Measurements from ENCODE around the gene MAGEB17.
"Not testable (repeated sequence)": the region's sequence is repeated elsewhere in the genome, so short reads cannot be mapped to it uniquely, and the experiment has no call there.

The MAGEB17 gene

DNA sequence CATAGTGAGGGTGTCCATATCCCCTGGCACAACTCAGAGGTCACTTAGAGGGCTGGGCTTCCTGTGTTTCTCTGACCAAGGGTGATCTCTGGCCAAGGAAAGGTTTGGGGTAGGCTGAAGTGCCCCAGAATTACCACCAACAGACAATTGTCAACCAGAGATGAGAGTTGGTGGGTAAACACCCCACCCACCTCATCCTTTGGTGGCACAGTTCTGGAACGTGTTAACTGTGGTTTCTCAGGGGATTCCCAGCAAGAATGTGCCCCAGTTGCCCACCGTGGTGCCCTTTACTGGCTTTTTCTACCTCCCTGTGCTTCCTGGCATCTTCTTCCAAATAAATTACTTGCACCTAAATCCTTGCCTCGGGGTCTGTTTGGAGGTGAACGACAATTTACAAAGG lies 26.8 kb upstream of the MAGEB17 start:
- Histone ChIP-seq H3K27me3 (ENCODE audit: low read depth, low read length) (no peaks in the 10 kb centered on the region), H3K36me3 (ENCODE audit: control insufficient read depth in 1 of 2, insufficient read depth in 2 of 2, low read length in 2 of 2) (no peaks in the 10 kb centered on the region), H3K9me3 (ENCODE audit: control insufficient read depth in 1 of 2, low read length in 2 of 2) (no peaks in the 10 kb centered on the region), H3K27ac (ENCODE audit: low read length) (no peak overlapping the region), H3K4me1 (ENCODE audit: control insufficient read depth in 1 of 2, insufficient read depth in 2 of 2, low read length in 2 of 2) (no peaks in the 10 kb centered on the region), H3K4me3 (ENCODE audit: low read depth in 1 of 2, low read length in 2 of 2) (no peak overlapping the region)

DNA sequence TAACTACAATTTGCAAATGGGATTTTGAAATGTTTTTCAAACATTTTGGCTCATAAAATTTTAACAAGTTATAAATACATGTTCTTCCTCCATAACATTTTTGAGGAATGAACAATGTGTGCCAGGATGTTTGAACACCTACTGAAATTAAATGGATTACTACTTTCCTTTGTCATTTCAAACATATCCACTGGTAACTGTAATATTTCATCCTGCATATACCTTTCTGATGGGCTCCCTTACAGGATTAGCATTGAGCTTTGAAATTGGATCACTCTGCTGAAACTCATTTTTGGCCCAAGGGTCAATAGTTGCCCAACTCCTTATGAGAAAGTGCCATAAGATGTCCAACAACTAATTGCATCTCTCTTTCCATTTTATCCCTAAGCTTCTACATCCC lies 26.3 kb upstream of the MAGEB17 start:
- no peak overlapping the region for H3K4me3 ChIP-seq (ENCODE audit: low read depth in 1 of 2, low read length in 2 of 2)
- no peak overlapping the region for H3K27ac ChIP-seq (ENCODE audit: low read length)
- H3K4me1 ChIP-seq (ENCODE audit: control insufficient read depth in 1 of 2, insufficient read depth in 2 of 2, low read length in 2 of 2), result no peaks in the 10 kb centered on the region
- H3K36me3 ChIP-seq (ENCODE audit: control insufficient read depth in 1 of 2, insufficient read depth in 2 of 2, low read length in 2 of 2), result no peaks in the 10 kb centered on the region
- no peaks in the 10 kb centered on the region for H3K27me3 ChIP-seq (ENCODE audit: low read depth, low read length)
- H3K9me3 ChIP-seq (ENCODE audit: control insufficient read depth in 1 of 2, low read length in 2 of 2), result no peaks in the 10 kb centered on the region

DNA sequence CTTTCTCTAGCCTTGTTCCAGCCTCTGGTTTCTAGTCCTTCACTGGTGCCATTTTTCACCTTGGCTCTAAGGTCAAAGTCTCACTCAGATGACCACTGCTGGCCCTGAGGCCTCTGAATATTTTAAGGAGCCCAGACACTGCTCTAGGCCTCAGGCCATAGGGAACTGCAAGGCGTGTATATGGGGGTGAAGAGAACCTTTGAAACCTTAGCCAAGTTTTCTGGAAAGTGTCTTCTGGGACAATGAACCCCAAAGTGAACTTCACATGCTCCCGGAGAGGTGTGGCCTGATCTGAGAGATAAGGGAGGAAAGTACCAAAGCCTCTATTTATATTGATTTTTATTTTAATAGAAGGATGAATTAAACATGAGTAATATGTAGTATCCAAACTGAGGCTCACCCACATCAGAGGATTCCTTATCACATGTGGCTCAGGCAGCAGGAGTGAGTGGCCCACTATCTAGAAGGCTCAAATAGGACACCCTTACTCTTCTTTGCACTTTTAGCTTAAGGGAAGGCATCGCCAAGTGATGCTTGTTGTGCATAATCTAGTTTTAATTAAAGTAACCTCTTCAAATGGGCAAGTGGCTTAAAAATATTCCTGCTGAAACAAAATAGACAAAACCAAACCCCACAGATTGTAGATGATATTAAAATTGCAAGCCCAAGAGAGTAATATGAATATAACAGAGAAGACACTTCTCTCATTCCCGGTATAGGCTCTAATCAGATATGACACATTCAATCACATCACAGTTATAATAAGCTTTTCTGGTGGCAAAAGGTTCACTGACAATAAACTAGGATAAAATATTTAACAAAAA lies 25.6 kb upstream of the MAGEB17 start:
- Histone ChIP-seq H3K4me1 (ENCODE audit: control insufficient read depth in 1 of 2, insufficient read depth in 2 of 2, low read length in 2 of 2) (no peaks in the 10 kb centered on the region), H3K27ac (ENCODE audit: low read length) (no peak overlapping the region), H3K27me3 (ENCODE audit: low read depth, low read length) (no peaks in the 10 kb centered on the region), H3K36me3 (ENCODE audit: control insufficient read depth in 1 of 2, insufficient read depth in 2 of 2, low read length in 2 of 2) (no peaks in the 10 kb centered on the region), H3K9me3 (ENCODE audit: control insufficient read depth in 1 of 2, low read length in 2 of 2) (no peaks in the 10 kb centered on the region), H3K4me3 (ENCODE audit: low read depth in 1 of 2, low read length in 2 of 2) (no peak overlapping the region)

DNA sequence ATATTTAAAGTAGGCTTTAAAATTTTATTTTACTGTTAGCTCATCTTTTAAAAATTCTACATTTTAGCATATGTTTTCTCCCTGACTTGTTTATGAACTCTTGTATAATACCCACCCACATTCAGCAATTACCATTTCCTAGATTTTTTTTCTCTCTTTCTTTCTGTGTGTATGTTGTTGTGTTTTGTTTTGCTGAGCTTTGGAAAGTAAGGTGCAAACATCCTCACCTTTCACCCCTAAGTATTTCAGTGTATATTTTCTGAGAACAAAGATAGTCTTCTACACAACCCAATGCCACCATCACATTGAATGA lies 25.1 kb upstream of the MAGEB17 start:
- Histone ChIP-seq H3K9me3 (ENCODE audit: control insufficient read depth in 1 of 2, low read length in 2 of 2) (no peaks in the 10 kb centered on the region), H3K36me3 (ENCODE audit: control insufficient read depth in 1 of 2, insufficient read depth in 2 of 2, low read length in 2 of 2) (no peaks in the 10 kb centered on the region), H3K4me1 (ENCODE audit: control insufficient read depth in 1 of 2, insufficient read depth in 2 of 2, low read length in 2 of 2) (no peaks in the 10 kb centered on the region), H3K27ac (ENCODE audit: low read length) (no peak overlapping the region), H3K27me3 (ENCODE audit: low read depth, low read length) (no peaks in the 10 kb centered on the region), H3K4me3 (ENCODE audit: low read depth in 1 of 2, low read length in 2 of 2) (no peak overlapping the region)

DNA sequence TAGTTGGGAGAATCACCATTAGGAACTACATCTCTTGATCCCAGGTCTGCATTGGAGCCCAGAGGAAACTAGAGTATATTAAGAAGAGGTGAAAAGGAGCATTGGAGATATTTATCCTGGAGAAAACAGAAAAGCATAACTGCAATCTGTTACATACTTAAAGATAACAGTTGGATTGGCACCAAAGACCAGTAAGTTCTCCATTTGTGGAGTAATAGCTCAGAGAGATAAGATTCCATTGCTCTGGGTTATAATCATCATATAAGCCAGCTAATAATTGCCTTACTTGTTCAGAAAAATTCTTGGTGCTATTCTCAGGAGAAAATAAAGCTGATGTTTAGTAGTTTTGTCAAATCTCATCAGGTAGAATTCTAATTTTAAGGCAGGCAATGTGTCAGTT lies 23.3 kb upstream of the MAGEB17 start:
- Histone ChIP-seq H3K9me3 (ENCODE audit: control insufficient read depth in 1 of 2, low read length in 2 of 2) (no peaks in the 10 kb centered on the region), H3K4me1 (ENCODE audit: control insufficient read depth in 1 of 2, insufficient read depth in 2 of 2, low read length in 2 of 2) (no peaks in the 10 kb centered on the region), H3K36me3 (ENCODE audit: control insufficient read depth in 1 of 2, insufficient read depth in 2 of 2, low read length in 2 of 2) (no peaks in the 10 kb centered on the region), H3K27ac (ENCODE audit: low read length) (no peak overlapping the region), H3K4me3 (ENCODE audit: low read depth in 1 of 2, low read length in 2 of 2) (no peak overlapping the region), H3K27me3 (ENCODE audit: low read depth, low read length) (no peaks in the 10 kb centered on the region)

DNA sequence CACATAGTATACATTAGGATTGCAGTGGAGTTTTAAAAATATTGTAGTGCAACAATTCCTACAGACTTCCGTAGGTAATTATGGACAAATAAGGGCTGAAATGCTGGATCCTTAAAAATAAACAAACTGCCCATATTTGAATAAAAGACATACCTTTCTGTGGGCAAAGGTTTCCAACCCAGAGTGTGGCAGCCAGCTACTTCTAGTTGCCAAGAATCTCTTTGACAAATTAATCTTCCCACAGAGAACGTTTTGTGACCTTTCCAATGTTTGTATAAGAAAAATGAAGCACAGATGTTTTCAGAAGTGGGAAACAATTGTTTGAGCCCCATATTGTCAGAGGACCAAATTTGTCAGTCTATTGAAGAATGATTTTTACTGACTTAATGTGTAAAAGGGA lies 22.9 kb upstream of the MAGEB17 start:
- Histone ChIP-seq H3K36me3 (ENCODE audit: control insufficient read depth in 1 of 2, insufficient read depth in 2 of 2, low read length in 2 of 2) (no peaks in the 10 kb centered on the region), H3K9me3 (ENCODE audit: control insufficient read depth in 1 of 2, low read length in 2 of 2) (no peaks in the 10 kb centered on the region), H3K4me3 (ENCODE audit: low read depth in 1 of 2, low read length in 2 of 2) (no peak overlapping the region), H3K27me3 (ENCODE audit: low read depth, low read length) (no peaks in the 10 kb centered on the region), H3K4me1 (ENCODE audit: control insufficient read depth in 1 of 2, insufficient read depth in 2 of 2, low read length in 2 of 2) (no peaks in the 10 kb centered on the region), H3K27ac (ENCODE audit: low read length) (no peak overlapping the region)

DNA sequence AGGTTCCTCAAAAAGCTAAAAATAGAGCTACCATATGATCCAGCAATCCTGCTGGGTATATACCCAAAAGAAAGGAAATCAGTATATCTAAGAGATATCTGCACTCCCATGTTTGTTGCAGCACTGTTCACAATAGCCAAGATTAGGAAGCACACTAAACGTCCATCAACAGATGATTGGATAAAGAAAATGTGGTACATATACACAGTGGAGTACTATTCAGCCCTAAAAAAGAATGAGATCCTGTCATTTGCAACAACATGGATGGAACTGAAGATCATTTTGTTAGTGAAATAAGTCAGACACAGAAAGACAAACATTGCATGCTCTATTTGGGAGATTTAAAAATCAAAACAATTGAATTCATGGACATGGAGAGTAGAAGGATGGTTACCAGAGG lies 22.2 kb upstream of the MAGEB17 start:
- not testable (repeated sequence) for H3K9me3 ChIP-seq (ENCODE audit: control insufficient read depth in 1 of 2, low read length in 2 of 2); H3K27me3 ChIP-seq (ENCODE audit: low read depth, low read length); H3K27ac ChIP-seq (ENCODE audit: low read length); H3K36me3 ChIP-seq (ENCODE audit: control insufficient read depth in 1 of 2, insufficient read depth in 2 of 2, low read length in 2 of 2); H3K4me1 ChIP-seq (ENCODE audit: control insufficient read depth in 1 of 2, insufficient read depth in 2 of 2, low read length in 2 of 2); H3K4me3 ChIP-seq (ENCODE audit: low read depth in 1 of 2, low read length in 2 of 2)

DNA sequence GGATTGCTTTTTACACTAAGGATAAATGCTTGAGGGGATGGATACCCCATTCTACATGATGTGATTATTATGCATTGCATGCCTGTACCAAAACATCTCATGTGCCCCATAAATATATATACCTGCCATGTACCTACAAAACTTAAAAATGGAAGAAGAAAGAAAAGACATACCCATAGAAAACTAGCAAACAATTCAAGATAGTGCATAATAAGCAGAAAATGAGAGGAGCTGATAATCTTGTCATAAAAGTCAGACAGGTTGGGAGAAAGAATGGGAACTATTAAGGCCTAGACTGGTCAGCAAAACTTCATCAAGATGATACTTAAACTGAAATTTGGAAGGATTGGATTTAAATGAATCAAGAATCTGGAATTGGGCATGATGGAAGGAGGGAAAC lies 21.6 kb upstream of the MAGEB17 start:
- H3K36me3 ChIP-seq (ENCODE audit: control insufficient read depth in 1 of 2, insufficient read depth in 2 of 2, low read length in 2 of 2), result no peaks in the 10 kb centered on the region
- no peaks in the 10 kb centered on the region for H3K27me3 ChIP-seq (ENCODE audit: low read depth, low read length)
- no peak overlapping the region for H3K4me3 ChIP-seq (ENCODE audit: low read depth in 1 of 2, low read length in 2 of 2)
- no peak overlapping the region for H3K27ac ChIP-seq (ENCODE audit: low read length)
- no peaks in the 10 kb centered on the region for H3K9me3 ChIP-seq (ENCODE audit: control insufficient read depth in 1 of 2, low read length in 2 of 2)
- no peaks in the 10 kb centered on the region for H3K4me1 ChIP-seq (ENCODE audit: control insufficient read depth in 1 of 2, insufficient read depth in 2 of 2, low read length in 2 of 2)

DNA sequence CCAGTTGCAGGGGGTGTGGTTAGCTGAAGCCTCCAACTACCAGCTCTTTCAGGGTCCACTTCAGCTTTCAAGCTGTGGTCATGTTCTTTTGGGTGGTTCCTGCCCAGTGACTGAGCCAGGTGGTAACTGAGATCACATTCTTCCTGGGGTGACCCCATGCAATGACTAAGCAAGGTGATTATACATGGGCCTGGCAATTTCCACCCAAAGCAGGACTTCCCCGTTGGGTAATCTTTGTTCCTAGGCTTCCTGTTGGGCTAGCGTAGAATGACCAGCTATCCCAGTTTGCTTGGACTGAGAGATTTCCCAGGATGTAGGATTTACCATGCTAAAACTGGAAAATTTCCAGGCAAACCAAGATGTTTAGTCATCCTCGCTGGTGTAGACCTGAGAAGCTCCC lies 18.4 kb upstream of the MAGEB17 start:
- no peak overlapping the region for H3K27ac ChIP-seq (ENCODE audit: low read length)
- H3K9me3 ChIP-seq (ENCODE audit: control insufficient read depth in 1 of 2, low read length in 2 of 2), result no peaks in the 10 kb centered on the region
- H3K4me1 ChIP-seq (ENCODE audit: control insufficient read depth in 1 of 2, insufficient read depth in 2 of 2, low read length in 2 of 2), result no peaks in the 10 kb centered on the region
- no peaks in the 10 kb centered on the region for H3K27me3 ChIP-seq (ENCODE audit: low read depth, low read length)
- H3K36me3 ChIP-seq (ENCODE audit: control insufficient read depth in 1 of 2, insufficient read depth in 2 of 2, low read length in 2 of 2), result no peaks in the 10 kb centered on the region
- no peak overlapping the region for H3K4me3 ChIP-seq (ENCODE audit: low read depth in 1 of 2, low read length in 2 of 2)

DNA sequence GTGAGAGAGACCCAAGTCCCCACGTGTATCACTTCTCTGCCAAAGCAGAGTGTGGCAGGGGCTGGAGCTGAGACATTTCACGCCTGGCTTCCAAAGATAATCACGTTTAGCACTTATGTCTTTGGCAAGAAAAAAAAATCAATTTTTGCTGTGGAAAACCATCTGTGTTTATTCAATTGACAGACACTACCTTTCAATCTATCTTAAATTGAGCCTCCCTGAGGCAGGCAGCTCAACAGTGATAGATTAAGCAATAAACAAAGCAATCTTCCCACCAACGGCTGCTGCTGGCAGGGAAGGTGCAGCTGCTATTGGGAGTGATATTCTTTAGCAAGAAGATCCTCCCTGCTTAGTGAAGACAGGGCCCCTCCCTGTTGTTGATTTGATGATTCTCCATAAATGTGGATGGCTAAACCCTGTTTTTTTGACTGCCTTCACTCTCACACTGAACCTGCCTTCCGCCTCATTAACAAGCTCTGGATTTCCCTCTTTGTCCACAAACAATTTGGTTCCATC lies 11.6 kb upstream of the MAGEB17 start:
- no peaks in the 10 kb centered on the region for H3K4me1 ChIP-seq (ENCODE audit: control insufficient read depth in 1 of 2, insufficient read depth in 2 of 2, low read length in 2 of 2)
- H3K9me3 ChIP-seq (ENCODE audit: control insufficient read depth in 1 of 2, low read length in 2 of 2), result no peaks in the 10 kb centered on the region
- H3K36me3 ChIP-seq (ENCODE audit: control insufficient read depth in 1 of 2, insufficient read depth in 2 of 2, low read length in 2 of 2), result no peaks in the 10 kb centered on the region
- H3K27me3 ChIP-seq (ENCODE audit: low read depth, low read length), result no peaks in the 10 kb centered on the region
- no peak overlapping the region for H3K4me3 ChIP-seq (ENCODE audit: low read depth in 1 of 2, low read length in 2 of 2)
- H3K27ac ChIP-seq (ENCODE audit: low read length), result no peak overlapping the region

DNA sequence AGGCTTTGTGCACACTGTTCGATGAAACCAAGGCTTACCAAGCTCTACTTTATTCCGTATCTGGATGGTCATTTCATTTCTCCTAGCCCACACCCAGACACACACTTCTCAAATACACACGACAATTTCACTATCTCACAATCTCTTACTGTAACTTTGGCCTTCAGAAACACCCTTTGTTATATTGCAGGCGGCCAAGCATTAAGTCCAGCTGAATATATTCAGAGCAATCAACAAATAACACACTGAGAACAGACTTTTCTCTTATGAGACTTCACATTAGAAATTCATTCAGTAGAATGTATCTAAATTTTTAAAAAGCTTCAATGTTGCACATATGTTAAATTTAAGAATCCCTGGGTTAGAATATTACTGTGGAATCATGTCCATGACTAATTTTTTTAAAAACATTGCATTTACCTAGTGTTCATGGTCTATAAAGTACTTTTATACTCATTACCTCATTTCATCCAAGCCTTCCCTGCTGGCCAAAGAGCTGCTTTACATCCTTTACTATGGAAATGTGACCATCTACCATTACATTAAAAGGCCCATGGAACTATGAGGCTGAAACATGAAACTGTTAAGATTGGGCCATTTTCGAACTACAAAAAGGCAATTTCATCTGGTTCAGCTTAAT lies 10.5 kb upstream of the MAGEB17 start:
- no peaks in the 10 kb centered on the region for H3K27me3 ChIP-seq (ENCODE audit: low read depth, low read length)
- no peaks in the 10 kb centered on the region for H3K36me3 ChIP-seq (ENCODE audit: control insufficient read depth in 1 of 2, insufficient read depth in 2 of 2, low read length in 2 of 2)
- H3K4me1 ChIP-seq (ENCODE audit: control insufficient read depth in 1 of 2, insufficient read depth in 2 of 2, low read length in 2 of 2), result no peaks in the 10 kb centered on the region
- H3K4me3 ChIP-seq (ENCODE audit: low read depth in 1 of 2, low read length in 2 of 2), result no peak overlapping the region
- H3K9me3 ChIP-seq (ENCODE audit: control insufficient read depth in 1 of 2, low read length in 2 of 2), result no peaks in the 10 kb centered on the region
- H3K27ac ChIP-seq (ENCODE audit: low read length), result no peak overlapping the region

DNA sequence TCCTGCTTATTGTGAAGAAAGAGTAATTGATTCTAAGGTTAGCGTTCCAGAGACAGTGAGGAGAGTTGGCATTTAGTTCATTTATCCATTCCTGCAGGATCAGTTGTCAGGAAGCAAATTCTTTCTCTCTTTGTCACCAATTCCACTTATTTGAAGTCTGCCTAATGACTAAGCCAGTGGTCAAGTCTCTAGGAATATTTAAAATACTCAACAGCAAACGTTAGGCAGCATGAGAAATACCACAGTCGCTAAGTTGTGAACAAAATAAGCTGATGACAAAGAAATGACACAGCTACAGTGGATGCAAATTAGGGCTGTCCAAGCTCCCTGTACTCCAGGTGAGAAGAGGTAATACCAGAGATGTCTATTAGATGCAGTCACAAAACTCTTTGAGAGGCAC lies 6.6 kb upstream of the MAGEB17 start:
- Histone ChIP-seq H3K27me3 (ENCODE audit: low read depth, low read length) (no peaks in the 10 kb centered on the region), H3K4me1 (ENCODE audit: control insufficient read depth in 1 of 2, insufficient read depth in 2 of 2, low read length in 2 of 2) (no peaks in the 10 kb centered on the region), H3K27ac (ENCODE audit: low read length) (no peak overlapping the region), H3K36me3 (ENCODE audit: control insufficient read depth in 1 of 2, insufficient read depth in 2 of 2, low read length in 2 of 2) (no peaks in the 10 kb centered on the region), H3K9me3 (ENCODE audit: control insufficient read depth in 1 of 2, low read length in 2 of 2) (no peaks in the 10 kb centered on the region), H3K4me3 (ENCODE audit: low read depth in 1 of 2, low read length in 2 of 2) (no peak overlapping the region)
